Effector CD4-positive, alpha-beta T cell (primary cell): ENCODE results near the gene AHCYL2.
"Not testable (repeated sequence)": the region's sequence is repeated elsewhere in the genome, so short reads cannot be mapped to it uniquely, and the experiment has no call there.

Experiments
- DNase-seq: peaks from one replicate; pipeline ENCODE4 v3.0.0-alpha.2; 2020

AHCYL2 gene

DNA sequence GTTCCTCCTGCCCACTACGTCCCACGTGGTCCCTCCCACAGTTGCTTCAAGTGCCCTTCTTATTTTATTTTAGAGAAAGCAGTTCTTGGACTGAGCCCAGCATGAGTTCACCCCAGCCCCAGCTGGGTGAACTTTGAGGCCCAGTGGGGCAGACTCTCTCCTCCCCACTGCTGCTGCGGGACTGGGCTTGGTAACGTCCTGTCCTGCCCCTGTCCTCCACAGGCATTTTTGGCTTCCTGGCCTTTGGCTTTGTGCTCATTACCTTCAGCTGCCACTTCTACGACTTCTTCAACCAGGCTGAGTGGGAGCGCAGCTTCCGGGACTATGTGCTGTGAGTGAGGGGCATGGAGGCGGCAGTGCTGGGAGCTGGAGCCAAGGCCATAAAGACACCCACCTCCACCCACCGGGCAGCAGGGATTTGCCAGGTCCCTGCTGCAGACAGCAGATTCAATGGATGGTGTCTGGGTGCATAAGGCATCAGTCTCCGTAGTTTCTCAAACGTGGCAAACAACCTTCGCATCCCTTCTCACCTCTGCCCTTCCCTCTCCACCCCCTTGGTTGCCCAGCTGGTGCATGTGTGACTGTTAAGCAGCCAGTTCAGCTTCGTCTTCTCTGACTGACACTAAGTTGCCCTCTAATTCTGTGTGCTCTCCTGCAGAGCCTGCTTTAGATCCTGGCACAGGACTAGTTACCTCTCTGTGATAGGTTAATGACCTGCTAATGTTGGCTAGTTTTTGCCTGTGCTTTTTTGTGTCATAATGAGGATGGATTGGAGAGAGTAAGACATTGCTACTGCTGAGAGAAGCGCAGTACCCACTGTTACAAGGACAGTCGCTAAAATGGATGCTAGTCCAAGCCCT, 15.5 kb upstream of the AHCYL2 start:
- no peak for DNase-seq

DNA sequence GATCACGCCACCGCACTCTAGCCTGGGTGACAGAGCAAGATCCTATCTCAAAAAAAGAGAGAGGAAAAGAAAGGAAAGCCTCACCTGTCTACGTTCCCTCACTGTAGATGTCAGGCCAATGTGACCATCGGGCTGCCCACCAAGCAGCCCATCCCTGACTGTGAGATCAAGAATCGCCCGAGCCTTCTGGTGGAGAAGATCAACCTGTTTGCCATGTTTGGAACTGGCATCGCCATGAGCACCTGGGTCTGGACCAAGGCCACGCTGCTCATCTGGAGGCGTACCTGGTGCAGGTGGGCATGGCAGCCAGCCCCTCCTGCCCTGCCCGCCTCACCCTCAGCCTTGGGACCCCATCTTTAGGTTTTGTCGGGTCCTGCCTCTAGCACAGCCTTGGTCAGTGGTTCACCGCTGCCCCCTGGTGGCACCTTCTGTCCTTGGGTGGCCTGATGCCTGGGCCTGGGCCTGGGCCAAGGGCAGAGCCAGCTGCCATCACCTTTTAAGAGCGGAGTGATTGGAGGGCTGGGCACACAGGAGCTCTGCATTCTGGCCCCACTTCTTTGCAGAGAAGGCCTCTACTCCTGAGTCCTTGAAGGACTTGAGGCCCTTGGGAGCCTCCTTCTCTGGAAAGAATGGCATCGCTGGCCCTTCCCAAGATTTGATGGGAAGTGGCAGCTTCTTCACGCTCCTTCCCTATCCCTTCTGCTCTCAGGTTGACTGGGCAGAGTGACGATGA, 14.4 kb upstream of the AHCYL2 start:
- peak; percentile 42 for DNase-seq

DNA sequence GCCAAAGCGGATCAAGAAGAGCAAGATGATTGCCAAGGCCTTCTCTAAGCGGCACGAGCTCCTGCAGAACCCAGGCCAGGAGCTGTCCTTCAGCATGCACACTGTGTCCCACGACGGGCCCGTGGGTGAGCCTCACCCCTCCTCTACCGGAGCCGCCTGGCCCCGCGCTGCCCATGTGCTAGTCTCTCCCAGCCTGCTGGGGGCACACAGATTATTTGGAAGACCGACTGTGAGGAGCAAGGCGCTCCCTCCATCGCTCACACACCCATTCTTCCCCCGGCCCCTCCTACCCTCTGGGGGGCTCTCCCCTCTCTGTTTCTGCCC, 13.9 kb upstream of the AHCYL2 start:
- no peak for DNase-seq

DNA sequence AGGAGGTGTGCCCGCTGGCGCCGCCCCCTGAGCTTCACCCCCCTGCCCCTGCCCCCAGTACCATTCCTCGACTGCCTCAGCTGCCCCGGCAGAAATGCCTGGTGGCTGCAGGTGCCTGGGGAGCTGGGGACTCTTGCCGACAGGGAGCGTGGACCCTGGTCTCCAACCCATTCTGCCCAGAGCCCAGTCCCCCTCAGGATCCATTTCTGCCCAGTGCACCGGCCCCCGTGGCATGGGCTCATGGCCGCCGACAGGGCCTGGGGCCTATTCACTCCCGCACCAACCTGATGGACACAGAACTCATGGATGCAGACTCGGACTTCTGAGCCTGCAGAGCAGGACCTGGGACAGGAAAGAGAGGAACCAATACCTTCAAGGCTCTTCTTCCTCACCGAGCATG, 12.7 kb upstream of the AHCYL2 start:
- DNase-seq = no peak

DNA sequence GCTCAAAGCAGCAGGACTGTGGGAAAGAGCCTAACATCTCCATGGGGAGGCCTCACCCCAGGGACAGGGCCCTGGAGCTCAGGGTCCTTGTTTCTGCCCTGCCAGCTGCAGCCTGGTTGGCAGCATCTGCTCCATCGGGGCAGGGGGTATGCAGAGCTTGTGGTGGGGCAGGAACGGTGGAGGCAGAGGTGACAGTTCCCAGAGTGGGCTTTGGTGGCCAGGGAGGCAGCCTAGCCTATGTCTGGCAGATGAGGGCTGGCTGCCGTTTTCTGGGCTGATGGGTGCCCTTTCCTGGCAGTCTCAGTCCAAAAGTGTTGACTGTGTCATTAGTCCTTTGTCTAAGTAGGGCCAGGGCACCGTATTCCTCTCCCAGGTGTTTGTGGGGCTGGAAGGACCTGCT, 12.2 kb upstream of the AHCYL2 start:
- no peak for DNase-seq

DNA sequence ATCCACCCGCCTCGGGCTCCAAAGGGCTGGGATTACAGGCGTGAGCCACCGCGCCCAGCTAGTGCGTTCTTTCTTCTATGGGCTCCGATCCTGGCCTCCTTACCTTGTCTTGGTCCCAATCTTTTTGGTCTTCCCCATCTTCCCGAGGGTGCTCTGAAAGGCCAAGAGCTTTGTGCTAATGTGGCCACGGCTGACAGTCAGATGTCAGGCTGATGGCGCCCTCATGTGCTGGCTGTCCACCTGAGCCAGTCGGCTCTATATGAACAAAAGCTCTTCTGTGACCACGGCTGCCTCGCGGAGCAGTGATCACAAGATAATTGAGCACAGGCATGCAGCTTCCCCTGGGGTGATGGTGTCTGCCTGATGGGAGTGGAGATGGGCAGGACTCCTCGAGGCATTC, 11.0 kb upstream of the AHCYL2 start:
- DNase-seq = no peak

DNA sequence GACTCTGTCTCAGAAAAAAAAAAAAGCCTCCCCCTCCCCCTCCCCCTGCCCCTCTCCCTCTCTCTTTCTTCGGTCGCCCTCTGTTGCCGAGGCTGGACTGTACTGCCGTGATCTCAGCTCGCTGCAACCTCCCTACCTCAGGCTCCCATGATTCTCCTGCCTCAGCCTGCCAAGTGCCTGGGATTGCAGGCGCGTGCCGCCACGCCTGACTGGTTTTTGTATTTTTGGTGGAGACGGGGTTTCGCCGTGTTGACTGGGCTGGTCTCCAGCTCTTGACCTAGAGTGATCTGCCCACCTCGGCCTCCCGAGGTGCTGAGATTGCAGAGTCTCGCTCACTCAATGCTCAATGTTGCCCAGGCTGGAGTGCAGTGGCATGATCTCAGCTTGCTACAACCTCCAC, 9.1 kb upstream of the AHCYL2 start:
- DNase-seq = not testable (repeated sequence)

DNA sequence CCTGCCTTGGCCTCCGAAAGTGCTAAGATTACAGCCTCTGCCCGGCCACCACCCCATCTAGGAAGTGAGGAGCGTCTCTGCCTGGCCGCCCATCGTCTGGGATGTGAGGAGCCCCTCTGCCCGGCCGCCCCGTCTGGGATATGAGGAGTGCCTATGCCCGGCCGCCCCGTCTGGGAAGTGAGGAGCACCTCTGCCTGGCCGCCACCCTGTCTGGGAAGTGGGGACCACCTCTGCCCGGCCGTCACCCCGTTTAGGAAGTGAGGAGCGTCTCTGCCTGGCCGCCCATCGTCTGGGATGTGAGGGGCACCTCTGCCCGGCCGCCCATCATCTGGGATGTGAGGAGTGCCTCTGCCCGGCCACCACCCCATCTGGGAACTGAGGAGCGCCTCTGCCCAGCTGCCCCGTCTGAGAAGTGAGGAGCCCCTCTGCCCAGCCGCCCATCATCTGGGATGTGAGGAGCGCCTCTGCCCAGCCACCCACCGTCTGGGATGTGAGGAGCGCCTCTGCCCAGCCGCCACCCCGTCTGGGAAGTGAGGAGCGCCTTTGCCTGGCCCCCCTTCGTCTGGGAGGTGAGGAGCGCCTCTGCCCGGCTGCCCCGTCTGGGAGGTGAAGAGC, 8.6 kb upstream of the AHCYL2 start:
- DNase-seq = not testable (repeated sequence)

DNA sequence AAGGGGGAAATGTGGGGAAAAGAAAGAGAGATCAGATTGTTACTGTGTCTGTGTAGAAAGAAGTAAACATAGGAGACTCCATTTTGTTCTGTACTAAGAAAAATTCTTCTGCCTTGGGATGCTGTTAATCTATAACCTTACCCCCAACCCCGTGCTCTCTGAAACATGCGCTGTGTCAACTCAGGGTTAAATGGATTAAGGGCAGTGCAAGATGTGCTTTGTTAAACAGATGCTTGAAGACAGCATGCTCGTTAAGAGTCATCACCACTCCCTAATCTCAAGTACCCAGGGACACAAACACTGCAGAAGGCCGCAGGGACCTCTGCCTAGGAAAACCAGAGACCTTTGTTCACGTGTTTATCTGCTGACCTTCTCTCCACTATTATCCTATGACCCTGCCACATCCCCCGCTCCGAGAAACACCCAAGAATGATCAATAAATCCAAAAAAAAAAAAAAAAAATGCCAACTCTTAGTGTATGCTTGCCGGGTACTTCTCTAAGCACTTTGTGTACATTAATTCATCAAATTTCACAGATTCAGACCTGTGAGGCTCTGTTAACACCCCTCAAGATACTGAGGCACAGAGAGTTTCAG, 7.9 kb upstream of the AHCYL2 start:
- DNase-seq = not testable (repeated sequence)

DNA sequence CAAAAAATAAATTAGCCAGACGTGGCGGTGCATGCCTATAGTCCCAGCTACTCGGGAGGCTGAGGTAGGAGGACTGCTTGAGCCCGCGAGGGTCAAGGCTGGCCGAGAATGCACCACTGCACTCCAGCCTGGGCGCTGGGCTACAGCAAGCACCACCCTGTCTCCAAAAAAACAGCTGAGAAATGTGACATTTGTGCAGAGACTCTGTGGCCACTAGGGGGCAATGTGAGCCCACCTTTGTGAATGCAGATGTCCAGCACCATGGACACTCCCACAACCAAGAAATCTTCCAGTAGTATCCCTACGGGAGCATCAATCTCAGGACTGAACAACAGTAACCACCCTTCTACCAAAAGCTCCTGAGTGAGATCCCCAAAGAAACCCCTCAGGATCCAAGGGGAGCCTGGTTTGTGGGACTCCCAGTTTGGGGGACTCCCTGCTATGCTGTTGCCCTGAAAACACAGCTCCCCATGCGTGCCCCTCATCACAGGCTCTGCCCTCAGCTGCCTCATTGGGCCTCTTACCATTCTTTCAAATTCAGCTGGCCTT, 6.2 kb upstream of the AHCYL2 start:
- DNase-seq = peak; percentile 79

DNA sequence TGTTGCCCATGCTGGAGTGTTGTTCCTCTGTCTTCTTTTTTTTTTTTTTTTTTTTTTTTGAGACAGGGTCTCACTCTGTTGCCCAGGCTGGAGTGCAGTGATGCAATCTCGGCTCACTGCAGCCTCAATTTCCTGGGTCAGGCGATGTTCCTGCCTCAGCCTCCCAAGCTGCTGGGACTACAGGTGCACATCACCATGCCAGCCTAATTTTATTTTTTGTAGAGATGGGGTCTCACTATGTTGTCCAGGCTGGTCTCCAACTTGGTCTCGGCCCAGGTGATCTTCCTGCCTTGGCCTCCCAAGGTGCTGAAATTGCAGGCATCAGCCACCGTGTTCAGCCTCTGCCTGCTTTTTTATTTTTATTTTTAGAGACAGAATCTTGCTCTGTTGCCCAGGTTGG, 5.7 kb upstream of the AHCYL2 start:
- DNase-seq = not testable (repeated sequence)

DNA sequence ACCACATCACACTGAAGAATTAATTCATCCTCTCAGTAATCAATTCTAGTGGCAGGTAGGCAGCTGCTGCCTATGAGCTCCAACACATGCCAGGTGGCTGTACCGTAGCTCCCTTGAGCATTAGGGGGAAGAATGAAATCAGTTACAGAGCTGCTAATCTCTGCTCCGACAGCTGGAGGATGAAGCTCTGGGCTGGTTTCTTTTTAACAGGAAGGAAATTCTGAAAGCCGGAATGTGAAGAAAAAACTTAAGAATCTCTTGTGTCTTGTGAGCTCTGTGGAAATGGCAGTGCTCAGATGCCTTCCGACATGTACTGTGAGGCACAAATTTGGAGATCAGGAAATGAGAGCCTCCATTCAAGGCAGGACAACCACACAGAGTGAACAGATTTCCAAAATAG, 2.8 kb upstream of the AHCYL2 start:
- no peak for DNase-seq

DNA sequence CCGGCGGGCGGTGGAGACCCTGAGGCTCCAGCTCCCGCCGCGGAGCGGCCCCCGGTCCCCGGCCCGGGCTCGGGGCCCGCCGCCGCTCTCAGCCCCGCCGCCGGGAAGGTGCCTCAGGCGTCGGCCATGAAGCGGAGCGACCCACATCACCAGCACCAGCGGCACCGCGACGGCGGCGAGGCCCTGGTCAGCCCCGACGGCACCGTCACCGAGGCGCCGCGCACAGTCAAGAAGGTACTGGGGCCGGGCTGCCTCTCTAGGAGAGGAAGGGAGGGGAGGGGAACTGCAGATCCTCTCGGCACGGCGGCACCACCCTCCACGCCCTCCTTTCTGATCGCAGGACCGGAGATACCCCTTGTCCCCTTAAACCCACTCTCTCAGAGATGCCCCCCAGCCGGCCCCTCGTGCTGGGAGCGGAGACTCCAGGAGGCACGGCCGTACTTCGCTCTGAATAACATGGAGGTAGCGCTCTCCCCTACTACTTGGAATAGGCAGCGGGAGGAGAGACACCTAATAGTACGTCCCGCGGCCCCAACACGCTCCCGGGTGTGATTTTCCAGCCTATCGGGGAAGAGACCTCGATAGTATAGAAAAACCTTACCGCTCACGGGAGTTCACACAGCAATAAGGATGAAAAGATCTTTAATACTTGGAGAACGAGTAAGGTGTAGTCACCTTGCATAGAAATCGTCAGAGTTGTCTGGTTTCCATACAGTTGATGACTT, 538 bp downstream of the AHCYL2 start:
- peak; percentile 44 for DNase-seq

DNA sequence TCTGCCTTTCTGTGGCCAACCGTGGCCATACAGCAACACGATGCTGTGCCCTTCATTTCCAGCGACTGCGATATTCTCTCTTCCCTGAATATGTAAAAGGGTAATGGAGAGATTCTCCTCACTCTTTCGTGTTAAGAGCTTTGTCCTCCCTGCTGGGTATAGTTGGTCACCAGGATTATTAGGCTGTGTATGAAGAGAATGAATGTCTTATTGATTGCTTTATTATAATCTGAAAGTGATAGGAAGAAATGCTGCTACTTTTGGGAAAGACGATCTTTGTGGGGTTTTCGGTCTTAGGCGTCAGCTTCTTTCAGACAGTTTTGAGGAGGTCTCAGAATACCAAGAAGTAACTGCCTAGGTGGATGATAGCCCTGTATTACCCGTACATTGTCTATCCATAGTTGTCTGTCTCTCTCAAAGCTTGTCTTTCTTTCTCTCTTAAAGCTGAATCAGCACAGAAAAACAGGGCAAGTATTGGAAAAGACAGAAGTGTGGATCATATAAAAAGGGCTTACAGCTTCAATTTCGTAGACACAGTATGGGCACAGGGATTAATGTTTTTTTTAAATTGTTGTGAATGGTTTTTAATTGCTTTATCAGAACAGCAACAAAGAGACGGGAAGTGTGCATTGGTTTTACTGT, 1.2 kb downstream of the AHCYL2 start:
- DNase-seq = no peak

DNA sequence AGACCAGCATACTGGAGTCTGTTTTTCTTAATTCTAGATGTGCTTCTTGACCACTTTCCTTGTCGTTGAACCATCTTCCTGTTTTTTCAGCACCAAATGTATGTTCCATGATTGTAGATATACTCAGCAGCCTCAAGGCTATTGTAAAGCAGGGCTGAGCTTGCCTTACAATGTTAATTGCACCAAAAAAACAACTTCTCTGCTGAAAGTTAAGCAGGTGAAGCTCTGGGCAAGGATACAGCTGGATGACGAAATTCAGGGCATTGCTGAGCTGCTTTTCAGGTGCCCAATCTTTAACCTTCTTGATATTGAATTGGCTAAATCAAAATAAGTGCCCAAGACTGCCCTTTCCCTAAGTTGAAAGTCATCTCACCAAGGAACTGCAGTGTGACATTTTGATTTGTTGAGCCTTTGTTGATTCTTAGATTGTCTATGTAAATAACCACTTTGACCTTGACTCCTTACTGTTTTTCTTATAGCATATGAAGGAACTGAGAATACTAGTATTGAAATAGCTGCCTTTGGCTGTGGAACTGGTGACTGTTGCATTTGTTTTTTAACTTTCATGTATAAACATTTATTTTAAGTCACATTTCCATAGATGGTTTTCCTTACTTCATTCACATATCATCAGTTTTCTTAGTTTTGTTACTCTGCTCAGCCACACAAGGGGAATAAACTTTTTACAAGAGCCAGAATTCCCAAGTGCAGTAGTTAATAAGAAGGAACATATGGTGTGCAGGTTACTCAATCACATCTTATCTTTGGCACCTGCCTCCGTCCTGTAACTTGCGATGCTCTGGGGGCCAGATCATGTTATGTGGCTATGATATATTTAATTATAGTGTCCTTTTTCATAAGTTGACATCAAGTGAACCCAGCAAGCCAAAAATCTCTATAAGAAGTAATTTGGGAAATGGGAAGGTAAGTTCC, 3.1 kb downstream of the AHCYL2 start:
- DNase-seq = no peak

DNA sequence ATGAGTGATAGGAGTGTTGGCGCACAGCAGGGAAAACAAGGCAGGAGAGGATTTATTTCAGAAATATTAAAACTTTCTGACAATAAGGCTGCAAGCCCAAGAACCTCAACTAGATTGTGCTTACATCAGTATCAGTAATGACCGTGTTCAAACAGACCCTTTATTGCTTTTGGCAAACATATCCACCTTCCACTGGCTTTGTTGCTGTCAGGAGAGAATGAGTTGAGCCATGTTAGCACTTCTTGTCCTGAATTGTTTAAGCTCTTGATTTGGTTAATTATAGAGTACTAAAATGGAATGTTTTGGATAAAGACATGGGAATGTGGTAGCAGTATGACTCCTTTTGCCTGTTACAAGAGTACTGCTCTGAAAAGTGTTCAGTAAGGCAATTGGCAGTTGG, 3.8 kb downstream of the AHCYL2 start:
- no peak for DNase-seq

DNA sequence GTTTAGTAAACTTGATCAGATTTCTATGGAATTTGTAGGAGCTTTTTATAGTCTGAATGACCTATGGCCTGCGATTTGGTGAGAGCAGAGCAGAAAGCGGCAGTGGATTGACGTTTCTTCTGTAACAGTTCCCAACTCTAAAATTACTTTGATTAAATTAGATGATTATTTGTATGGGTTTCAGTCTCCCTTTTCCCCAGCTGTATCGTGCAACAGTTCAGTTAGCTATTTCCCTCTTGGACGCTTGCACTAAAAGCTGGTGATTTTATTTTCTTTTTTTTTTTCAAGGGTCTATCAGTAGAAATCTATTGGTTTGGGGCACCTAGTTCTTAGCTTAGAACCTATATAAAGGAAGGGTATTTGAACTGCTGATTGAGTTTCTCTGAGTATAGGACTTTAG, 6.8 kb downstream of the AHCYL2 start:
- DNase-seq = no peak

DNA sequence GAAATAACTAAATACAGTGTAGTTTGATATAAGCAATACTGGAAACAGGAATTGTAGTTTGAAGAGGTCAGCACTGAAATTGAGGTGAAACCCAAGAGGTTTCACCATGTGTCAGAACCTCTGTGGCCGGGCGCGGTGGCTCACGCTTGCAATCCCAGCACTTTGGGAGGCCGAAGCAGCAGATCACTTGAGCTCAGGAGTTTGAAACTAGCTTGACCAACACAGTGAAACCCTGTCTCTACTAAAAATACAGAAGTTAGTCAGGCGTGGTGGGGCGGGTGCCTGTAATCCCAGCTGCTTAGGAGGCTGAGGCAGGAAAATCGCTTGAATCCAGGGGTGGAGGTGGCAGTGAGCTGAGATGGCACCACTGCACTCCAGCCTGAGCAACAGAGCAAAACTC, 13.7 kb downstream of the AHCYL2 start:
- no peak for DNase-seq

DNA sequence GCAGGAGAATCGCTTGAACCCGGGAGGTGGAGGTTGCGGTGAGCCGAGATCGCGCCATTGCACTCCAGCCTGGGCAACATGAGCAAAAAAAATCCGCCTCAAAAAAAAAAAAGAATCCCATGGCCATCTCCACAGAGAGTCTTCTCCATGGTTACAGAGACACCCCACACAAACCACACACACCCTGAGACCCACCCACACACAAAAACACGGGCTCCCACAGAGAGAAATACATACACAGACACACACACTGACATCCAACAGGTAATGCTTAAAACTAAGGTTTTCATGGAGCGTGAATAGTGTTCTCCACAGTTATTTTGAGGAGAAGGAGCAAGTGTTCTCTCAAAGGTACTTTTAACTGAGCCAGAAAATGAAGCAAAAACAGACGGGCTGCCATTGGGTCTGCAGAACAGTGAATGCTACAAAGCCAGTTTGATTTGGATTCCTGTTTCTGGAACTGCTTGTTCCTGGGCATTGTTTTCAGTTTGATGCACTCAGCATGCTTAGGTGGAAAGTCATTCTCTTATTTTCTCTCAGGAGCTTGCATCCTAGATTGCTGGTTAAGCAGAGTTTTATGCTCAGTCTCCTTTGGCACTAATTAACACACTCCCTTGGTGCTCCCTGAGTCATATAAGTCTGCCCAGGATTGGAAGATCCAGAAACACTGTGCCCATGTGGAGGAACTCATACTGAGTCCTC, 15.4 kb downstream of the AHCYL2 start:
- DNase-seq = no peak

DNA sequence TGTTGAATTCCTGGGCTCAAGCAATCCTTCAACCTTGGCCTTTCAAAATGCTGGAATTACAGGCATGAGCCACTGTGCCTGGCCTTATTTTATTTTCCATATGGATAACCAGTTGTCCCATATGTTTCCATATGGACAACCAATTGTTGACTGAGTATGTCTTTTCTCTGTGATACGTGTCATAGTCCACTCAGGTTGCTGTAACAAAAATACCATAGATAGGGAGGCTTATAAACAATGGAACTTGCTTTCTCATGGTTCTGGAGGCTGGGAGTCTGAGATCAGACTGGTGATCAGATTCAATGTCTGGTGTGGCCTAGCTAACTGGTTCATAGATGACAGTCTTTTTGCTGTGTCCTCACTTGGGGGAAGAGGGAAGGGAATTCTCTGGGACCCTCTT, 19.4 kb downstream of the AHCYL2 start:
- DNase-seq = no peak
